NCI-H2029 (cell line): ENCODE measurements around the gene CPE.

ENCODE experiments used
- DNase-seq: peaks from one replicate; lab custom pipeline; 2025; lab: John Stamatoyannopoulos, UW

CPE gene

DNA sequence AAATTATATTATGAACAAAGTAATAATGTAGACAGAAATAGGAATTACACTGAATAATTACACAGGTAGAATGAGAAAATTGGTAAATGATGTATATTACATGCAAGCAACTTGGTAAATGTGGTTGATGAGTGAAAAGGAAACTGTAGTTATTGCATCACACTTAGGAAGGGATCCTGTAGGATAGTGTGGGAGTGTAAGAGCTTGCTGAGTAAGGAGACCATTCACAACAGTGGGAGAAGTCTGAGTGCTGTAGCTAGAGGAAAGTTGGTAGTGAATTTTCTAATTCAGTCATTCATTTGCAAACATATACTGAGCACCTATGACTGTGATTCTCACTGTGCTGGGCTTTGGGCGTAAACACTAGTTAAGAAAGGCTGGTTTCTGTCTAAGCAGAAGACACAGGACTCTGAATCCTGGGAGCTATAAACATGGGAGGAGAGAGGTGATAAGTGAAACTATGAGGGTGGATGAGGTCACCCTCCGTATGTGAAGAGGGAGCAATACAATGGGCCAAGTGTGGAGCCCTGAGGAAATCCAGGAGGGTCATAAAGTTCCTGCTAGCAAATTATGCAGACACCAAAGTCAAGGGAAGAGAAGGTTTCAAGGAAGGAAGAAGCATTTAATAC lies 14.2 kb upstream of the CPE start:
- DNase-seq: no peak

- DNase-seq: no peak
Measured at GRCh38 chr4:165367040-165367439, 11.8 kb upstream of the CPE start.

DNA sequence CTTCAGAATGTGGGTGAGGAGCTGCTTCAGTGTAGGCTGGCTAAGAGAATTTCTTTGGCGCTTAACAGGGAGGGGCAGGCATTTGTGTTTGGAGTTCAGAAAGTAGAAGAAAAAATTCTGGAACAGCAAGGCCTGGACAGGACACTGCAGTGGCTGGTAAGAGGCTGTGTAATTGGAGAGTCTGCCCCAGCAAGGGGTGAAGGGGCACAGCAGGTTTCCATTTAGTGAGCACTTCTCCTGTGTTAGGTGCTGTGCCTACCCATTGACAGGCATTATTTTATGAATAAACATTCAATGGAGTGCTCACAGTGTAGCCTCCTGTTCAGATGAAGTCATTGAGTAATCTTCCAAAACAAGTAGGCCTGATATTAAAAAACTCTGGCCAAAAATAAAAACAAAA lies 10.7 kb upstream of the CPE start:
- DNase-seq: no peak

GRCh38 chr4:165368567-165368966 lies 10.2 kb upstream of the CPE start:
- no peak for DNase-seq

DNA sequence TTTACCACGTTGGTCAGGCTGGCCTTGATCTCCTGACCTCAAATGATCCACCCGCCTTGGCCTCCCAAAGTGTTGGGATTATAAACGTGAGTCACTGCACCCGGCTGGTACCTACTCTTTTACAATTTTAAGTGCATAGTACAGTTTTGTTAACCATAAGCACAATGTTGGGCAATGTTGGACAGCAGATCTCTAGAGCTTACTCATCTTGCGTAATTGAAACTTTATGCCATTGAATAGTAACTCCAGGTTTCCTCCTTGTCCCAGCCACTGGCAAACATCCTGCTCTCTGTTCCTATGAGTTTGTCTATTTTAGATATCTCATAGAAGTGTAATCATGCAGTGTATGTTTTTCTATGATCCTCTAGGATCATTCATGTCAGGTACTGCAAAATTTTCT lies 9.3 kb upstream of the CPE start:
- no peak for DNase-seq

DNA sequence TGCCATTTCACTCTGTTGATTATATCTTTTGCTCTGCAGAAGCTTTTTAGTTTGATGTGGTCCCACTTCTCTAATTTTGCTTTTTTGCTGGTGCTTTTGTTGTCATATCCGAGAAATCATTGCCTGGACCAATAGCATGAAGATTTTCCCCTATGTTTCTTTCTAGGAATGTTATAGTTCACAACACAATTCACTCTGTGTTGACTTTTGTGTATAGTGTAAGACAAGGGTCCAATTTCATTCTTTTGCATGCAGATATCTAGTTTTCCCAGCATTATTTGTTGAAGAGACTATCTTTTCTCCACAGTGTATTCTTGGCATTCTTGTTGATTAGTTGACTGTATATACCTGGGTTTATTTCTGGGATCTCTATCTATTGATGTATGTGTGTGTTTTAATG lies 8.3 kb upstream of the CPE start:
- DNase-seq: no peak

DNA sequence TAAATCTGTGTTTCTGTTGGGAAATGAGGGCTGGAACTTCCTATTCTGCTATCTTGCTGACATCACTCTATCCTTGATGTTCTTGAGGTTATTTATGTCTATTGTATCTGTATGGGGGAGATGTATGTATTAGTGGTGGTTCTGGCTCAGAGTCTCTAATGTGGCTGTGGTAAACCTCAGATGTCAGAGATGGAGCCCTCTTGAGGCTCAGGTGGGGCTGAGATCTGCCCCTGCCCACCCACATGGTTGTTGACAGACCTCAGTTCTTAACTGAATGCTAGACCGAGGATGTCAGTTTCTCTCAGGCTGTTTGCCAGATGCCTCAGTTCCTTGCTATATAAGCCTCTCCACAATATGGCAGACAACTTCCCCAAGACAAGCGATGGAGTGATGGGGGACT lies 3.3 kb upstream of the CPE start:
- DNase-seq: no peak

- no peak for DNase-seq
Measured at GRCh38 chr4:165378398-165378744, 437 bp upstream of the CPE start.

- DNase-seq: no peak
Measured at GRCh38 chr4:165379678-165380064, 863 bp downstream of the CPE start.

DNA sequence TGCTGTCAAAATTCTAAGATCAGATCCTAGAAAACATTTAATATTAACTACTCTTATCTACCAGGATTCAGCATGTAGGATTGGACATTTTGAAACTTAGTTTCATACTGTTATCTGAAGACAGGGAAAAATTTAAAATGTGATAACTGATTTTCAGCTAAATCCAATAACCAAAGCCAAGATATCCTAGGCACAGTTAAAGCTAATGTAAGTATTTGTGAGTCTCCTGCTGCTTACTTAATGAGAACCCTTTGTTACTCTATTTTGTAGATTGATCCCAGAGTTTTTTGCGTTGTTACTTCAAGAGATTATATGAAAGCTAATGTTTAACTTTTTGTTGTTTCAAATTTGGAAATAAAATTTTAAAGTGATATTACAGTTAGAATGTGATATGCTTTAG lies 2.0 kb downstream of the CPE start:
- DNase-seq: no peak

DNA sequence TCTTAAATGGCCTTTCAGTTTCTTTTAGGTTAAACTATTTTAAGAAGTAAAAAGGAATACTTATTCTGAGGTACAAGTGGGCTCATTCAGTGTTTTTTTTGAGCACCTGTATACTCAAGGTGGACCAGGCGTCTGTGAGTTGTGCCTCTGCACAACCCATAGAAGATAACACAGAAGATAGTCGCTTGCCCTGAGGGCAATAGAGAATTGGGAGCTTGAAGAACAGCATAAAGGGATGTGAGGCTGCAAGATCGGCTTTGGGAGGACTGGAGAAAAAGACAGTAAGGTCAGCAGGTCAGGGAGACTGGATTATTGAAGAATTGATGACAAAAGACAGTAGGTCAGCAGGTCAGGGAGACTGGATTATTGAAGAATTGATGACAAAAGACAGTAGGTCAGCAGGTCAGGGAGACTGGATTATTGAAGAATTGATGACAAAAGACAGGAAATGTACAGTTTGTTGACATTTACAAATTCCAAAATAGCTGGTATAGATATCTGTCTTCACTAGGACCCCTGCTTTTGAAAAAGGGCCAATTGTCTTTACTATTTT lies 3.1 kb downstream of the CPE start:
- DNase-seq: no peak

DNA sequence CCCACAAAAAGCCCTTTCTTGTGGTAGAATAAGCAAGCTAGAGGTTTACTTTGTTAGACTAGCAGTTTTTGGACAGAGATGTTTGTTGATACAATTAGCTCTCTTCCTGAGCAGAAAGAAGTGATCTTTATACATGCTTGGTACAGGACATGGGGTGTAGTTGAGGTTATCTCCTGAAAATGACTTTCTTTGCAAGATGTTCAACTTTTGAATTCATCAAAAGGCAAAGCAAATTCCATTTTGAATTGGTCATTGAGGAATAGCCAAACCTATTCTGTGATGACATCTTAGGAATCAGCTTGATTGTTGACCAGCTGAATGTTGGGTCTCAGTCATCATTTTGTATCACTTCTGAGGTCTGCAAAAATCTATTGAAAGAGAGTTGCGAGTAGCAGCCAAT lies 3.8 kb downstream of the CPE start:
- no peak for DNase-seq

DNA sequence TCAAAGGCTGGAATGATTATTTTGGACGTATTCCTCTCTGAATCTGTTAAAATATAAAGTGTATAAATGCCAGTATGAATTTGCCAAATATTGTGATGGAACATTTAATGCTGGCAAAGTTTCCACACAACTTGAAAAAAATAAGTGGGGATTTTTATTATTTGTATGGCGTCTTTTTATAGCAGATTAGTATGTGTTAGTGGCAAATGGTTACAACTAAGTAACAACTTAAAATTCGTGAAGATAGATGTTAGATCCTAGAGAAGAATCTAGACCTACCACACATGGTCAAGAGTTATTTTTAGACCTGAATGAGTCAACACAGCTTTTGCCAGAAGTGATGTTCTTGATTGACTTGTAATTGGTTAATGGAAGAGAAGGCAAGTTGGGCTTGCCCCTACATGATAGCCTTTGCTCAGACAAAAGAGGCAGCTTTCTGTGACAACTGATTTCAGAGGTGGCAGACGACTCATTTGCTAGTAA lies 4.8 kb downstream of the CPE start:
- no peak for DNase-seq

- DNase-seq: no peak
Measured at GRCh38 chr4:165384186-165384585, 5.4 kb downstream of the CPE start.

DNA sequence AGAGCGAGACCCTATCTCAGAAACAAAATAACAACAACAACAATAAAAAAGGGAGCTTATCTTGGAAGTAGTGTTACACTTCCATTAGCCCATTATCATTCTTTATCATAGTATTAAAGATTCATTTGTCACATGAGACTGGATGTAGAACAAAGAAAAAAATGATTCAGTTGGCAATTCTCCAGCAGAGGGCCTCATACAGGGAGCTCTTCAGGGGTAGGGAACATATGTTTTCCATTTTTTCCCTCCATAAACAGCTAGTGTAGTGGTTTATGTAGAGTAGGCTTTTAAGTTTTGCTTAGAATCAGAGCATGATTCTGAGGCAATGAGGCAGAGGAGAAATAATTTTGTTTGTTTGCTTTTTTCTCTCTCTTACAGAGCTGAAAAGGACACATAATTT lies 5.8 kb downstream of the CPE start:
- no peak for DNase-seq

DNA sequence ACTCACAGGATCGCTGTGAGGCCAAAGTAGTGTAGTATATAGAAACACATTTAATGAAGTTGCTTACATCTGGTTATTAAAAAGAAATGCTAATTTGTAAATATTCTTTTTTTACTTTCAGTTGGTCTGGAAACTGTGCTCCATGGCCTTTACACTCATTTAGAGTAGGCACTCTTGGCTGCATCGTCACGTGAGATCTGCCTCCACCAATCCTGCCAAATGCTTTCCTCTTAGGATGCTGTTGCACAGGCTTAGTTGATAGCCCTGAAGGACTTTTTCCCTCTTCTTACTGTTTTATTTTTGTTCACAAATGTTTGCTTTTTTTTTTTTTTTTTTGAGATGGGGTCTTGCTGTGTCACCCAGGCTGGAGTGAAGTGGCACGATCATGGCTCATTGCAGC lies 6.3 kb downstream of the CPE start:
- DNase-seq: no peak

DNA sequence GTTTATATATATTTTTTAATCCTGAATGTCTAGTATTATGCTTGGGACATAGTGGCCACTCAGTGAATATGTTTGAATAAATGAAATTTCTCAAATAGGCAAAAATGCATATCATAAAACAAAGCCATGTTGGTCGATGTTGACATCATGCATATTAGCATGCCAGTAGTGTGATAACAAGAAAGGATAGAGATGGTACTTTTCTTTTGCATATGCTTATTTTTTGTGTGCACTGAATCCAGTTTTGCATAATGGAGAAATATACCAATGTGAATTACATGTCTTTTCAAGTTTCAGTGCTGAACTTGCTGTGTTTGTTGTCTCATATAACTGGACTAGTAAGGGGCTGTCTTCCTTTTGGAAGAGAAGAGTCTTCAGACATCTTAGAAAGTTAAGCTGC lies 7.5 kb downstream of the CPE start:
- no peak for DNase-seq

GRCh38 chr4:165388756-165389155 lies 9.9 kb downstream of the CPE start:
- DNase-seq: no peak

- DNase-seq: no peak
Measured at GRCh38 chr4:165393051-165393450, 14.2 kb downstream of the CPE start.

DNA sequence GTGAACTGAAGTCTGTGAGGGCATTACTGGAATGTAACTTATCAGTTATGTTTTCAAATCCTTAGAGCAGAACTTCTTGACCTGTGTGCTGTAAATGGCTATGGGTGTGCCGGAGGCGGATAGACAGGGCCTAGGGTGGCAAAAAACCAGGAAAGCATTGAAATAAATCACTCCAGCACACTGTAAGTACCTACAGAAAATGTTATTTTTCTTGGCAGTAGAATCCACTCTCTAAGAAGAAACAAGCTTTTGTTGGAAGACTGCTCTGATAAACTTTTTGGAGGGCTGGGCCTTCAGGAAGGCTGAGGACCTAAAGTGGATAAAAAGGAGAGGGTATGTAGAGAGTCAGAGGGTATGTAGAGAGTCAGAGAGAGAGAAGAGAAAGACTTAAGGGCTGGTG lies 14.9 kb downstream of the CPE start:
- DNase-seq: no peak

- no peak for DNase-seq
Measured at GRCh38 chr4:165394275-165394674, 15.5 kb downstream of the CPE start.

DNA sequence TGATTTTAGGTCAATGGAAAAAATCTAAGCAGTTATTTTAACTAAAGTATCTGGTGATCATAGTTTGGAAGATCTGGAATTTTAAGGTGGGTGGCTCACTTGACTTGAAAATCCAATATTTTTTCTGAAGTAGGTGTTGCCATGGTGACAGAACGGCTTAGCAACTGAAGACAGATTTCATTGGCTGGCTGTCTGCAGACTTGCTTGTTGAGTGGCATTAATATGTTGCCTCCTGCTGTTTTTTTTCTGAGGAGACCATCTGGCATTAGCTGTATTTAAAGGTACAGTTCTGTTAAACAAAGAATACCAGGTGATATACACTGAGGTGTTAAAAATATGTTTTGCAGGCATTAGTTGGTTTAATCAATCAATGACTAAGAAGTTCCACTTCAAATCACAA lies 19.8 kb downstream of the CPE start:
- peak; percentile 87 for DNase-seq

DNA sequence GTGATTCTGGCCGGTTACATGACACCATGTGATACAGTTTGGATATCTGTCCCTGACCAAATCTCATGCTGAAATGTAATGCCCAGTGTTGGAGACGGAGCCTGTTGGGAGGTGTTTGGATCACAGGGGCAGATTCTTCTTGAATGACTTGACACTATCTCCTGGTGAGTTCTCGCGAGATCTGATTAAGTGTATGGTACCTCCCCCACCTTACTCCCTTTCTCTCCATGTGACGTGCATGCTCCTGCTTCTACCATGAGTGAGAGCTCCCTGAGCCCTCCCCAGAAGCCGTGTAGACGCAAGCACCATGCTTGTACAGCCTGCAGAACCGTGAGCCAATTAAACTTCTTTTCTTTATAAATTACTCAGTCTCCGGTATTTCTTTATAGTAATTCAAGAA lies 23.6 kb downstream of the CPE start:
- no peak for DNase-seq

DNA sequence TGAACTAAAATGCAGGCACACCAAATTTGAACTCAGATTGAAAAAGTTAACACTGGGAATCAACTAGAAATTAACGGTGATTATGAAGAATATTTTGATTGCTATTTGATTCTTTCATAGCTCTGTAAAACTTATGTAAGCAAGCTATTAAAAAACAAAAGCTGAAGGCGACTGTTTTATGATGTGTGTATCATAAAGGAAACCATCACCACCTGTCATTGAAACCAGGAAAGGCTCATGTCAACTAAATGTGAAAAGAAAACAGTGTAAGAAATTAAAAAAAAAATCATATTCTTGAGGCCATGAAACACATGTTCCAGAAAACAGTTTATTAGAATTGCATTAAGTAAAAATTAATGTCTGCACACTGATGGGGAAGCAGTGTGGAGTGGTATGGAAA lies 24.2 kb downstream of the CPE start:
- no peak for DNase-seq

DNA sequence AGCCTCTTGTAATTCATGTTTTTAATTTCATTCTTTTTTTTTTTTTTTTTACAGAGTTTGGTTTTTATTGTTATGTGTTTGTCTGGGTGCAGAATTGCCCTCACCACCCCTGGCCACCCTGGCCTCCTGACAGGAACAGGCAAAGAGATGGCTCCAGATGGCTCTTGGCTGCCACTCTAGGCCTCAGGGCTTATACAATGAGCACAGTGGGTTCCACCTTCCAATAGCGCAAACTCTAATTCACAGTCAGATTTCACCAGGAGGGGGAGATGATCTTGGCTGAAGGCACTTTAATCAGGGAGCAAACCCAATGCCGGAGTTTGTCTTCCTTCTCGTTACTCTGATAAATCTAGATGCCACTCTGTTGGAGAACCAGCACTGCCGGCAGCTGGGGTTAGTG lies 24.8 kb downstream of the CPE start:
- DNase-seq: no peak
